ENCODE results near the gene MMP28. TPM values are rescaled to one million over a fixed set of nuclear protein-coding genes. Genes with fewer than 3 reads are reported as not detected.

The MMP28 gene
- total and polyA plus RNA-seq, 2 donors (not counting 1 experiment from before 2014, with no cell fraction given) = 1.1 to 4.6 TPM

GRCh38 chr17:35817196-35817595 is 21.8 kb upstream of the MMP28 start:
- no peak overlapping the region for H3K4me3 ChIP-seq (replicated peaks in 1 of 4; ENCODE audit: control extremely low read depth in 1 of 4, insufficient read depth in 1 of 4, low read depth in 3 of 4, low read length in 4 of 4)
- H3K36me3 ChIP-seq (ENCODE audit: control insufficient read depth, insufficient read depth, low read length) = peaks cover 2% of the 10 kb centered on the region
- DNase-seq (ENCODE audit: low read depth in 2 of 2) = peak in 1 of 2 donors; percentile 70
- H3K27me3 ChIP-seq (ENCODE audit: control insufficient read depth, insufficient read depth, low read length) = no peaks in the 10 kb centered on the region
- no peak overlapping the region for H3K27ac ChIP-seq (ENCODE audit: insufficient read depth, low read length)
- peaks cover 62% of the 10 kb centered on the region for H3K79me2 ChIP-seq (ENCODE audit: control insufficient read depth, insufficient read depth, low read length)
- peaks cover 4% of the 10 kb centered on the region for H4K20me1 ChIP-seq (ENCODE audit: control insufficient read depth, extremely low read depth, insufficient read depth, low read length)
- H3K9me3 ChIP-seq (ENCODE audit: control insufficient read depth, insufficient read depth, low read depth, low read length) = no peaks in the 10 kb centered on the region
- H3K4me2 ChIP-seq (ENCODE audit: extremely low read depth, insufficient read depth, low read length) = peak overlapping the region; percentile 21
- H3K9ac ChIP-seq (ENCODE audit: insufficient read depth, low read length) = no peak overlapping the region
- no peak for TF ChIP-seq CTCF (conservative IDR thresholded peaks at IDR 0.05 in 1 of 2, IDR thresholded peaks at IDR 0.05 in 1 of 2; ENCODE audit: low read depth in 1 of 2, low read length in 2 of 2)
- no peak for TF ChIP-seq EZH2 (IDR thresholded peaks at IDR 0.05; ENCODE audit: low read length, missing control alignments)
- H3K4me1 ChIP-seq (ENCODE audit: control insufficient read depth, extremely low read depth, insufficient read depth, low read length) = peaks cover 3% of the 10 kb centered on the region
- no peak overlapping the region for H2AFZ ChIP-seq (ENCODE audit: low read length)

GRCh38 chr17:35816723-35817122 is 21.3 kb upstream of the MMP28 start:
- peaks cover 4% of the 10 kb centered on the region for H4K20me1 ChIP-seq (ENCODE audit: control insufficient read depth, extremely low read depth, insufficient read depth, low read length)
- peaks cover 2% of the 10 kb centered on the region for H3K36me3 ChIP-seq (ENCODE audit: control insufficient read depth, insufficient read depth, low read length)
- no peaks in the 10 kb centered on the region for H3K9me3 ChIP-seq (ENCODE audit: control insufficient read depth, insufficient read depth, low read depth, low read length)
- H3K4me3 ChIP-seq (replicated peaks in 1 of 4; ENCODE audit: control extremely low read depth in 1 of 4, insufficient read depth in 1 of 4, low read depth in 3 of 4, low read length in 4 of 4) = no peak overlapping the region
- no peak overlapping the region for H2AFZ ChIP-seq (ENCODE audit: low read length)
- peaks cover 3% of the 10 kb centered on the region for H3K4me1 ChIP-seq (ENCODE audit: control insufficient read depth, extremely low read depth, insufficient read depth, low read length)
- no peak overlapping the region for H3K9ac ChIP-seq (ENCODE audit: insufficient read depth, low read length)
- no peaks in the 10 kb centered on the region for H3K27me3 ChIP-seq (ENCODE audit: control insufficient read depth, insufficient read depth, low read length)
- DNase-seq (ENCODE audit: low read depth in 2 of 2) = no peak
- H3K27ac ChIP-seq (ENCODE audit: insufficient read depth, low read length) = no peak overlapping the region
- peaks cover 67% of the 10 kb centered on the region for H3K79me2 ChIP-seq (ENCODE audit: control insufficient read depth, insufficient read depth, low read length)
- TF ChIP-seq CTCF (conservative IDR thresholded peaks at IDR 0.05 in 1 of 2, IDR thresholded peaks at IDR 0.05 in 1 of 2; ENCODE audit: low read depth in 1 of 2, low read length in 2 of 2) (no peak), EZH2 (IDR thresholded peaks at IDR 0.05; ENCODE audit: low read length, missing control alignments) (no peak)
- peak overlapping the region; percentile 21 for H3K4me2 ChIP-seq (ENCODE audit: extremely low read depth, insufficient read depth, low read length)

GRCh38 chr17:35812456-35812855 is 17.0 kb upstream of the MMP28 start:
- Histone ChIP-seq H3K4me1 (ENCODE audit: control insufficient read depth, extremely low read depth, insufficient read depth, low read length) (peaks cover 13% of the 10 kb centered on the region), H3K27me3 (ENCODE audit: control insufficient read depth, insufficient read depth, low read length) (no peaks in the 10 kb centered on the region), H3K9ac (ENCODE audit: insufficient read depth, low read length) (no peak overlapping the region), H3K4me3 (replicated peaks in 1 of 4; ENCODE audit: control extremely low read depth in 1 of 4, insufficient read depth in 1 of 4, low read depth in 3 of 4, low read length in 4 of 4) (no peak overlapping the region), H3K27ac (ENCODE audit: insufficient read depth, low read length) (no peak overlapping the region), H3K9me3 (ENCODE audit: control insufficient read depth, insufficient read depth, low read depth, low read length) (no peaks in the 10 kb centered on the region), H2AFZ (ENCODE audit: low read length) (no peak overlapping the region), H4K20me1 (ENCODE audit: control insufficient read depth, extremely low read depth, insufficient read depth, low read length) (peaks cover 4% of the 10 kb centered on the region), H3K4me2 (ENCODE audit: extremely low read depth, insufficient read depth, low read length) (no peak overlapping the region), H3K79me2 (ENCODE audit: control insufficient read depth, insufficient read depth, low read length) (peaks cover 80% of the 10 kb centered on the region), H3K36me3 (ENCODE audit: control insufficient read depth, insufficient read depth, low read length) (no peaks in the 10 kb centered on the region)
- DNase-seq (ENCODE audit: low read depth in 2 of 2) = no peak
- TF ChIP-seq CTCF (conservative IDR thresholded peaks at IDR 0.05 in 1 of 2, IDR thresholded peaks at IDR 0.05 in 1 of 2; ENCODE audit: low read depth in 1 of 2, low read length in 2 of 2) (no peak), EZH2 (IDR thresholded peaks at IDR 0.05; ENCODE audit: low read length, missing control alignments) (no peak)
